ENCODE data around the gene FAM229B. TPM values are rescaled to one million over a fixed set of nuclear protein-coding genes. Genes with fewer than 3 reads are reported as not detected.

The FAM229B gene
- total RNA-seq, 1 experiment from 2014 or later, result 12.3 TPM

- Histone ChIP-seq H3K4me3 (no peak overlapping the region), H3K27ac (no peak overlapping the region), H3K9me3 (ENCODE audit: insufficient read depth, low read depth) (no peaks in the 10 kb centered on the region), H3F3A (ENCODE audit: insufficient read depth, low read depth) (peaks cover 50% of the 10 kb centered on the region), H3K4me2 (no peak overlapping the region), H4K20me1 (ENCODE audit: insufficient read depth) (0 out of 2 replicates have a peak, but pooled peaks cover 4% of the 10 kb centered on the region), H3K27me3 (ENCODE audit: insufficient read depth, low read depth) (no peaks in the 10 kb centered on the region), H3K9me2 (ENCODE audit: insufficient read depth) (no peaks in the 10 kb centered on the region), H3K4me1 (replicated peaks; ENCODE audit: insufficient read depth) (peaks cover 7% of the 10 kb centered on the region), H3K79me2 (ENCODE audit: low read depth) (no peaks in the 10 kb centered on the region), H3K36me3 (ENCODE audit: low read depth) (peaks cover 74% of the 10 kb centered on the region), H2AFZ (no peak overlapping the region)
- POLR2A ChIA-PET (ENCODE audit: unreplicated experiment), result interaction anchor here (0.7 kb wide), 1 partner anchor 990 kb away, joined by 3 read pairs; no protein-coding TSS in a partner anchor
- CTCF ChIA-PET, result no interaction called here
- TF ChIP-seq CTCF (conservative IDR thresholded peaks at IDR 0.05) (no peak), EZH2 (IDR thresholded peaks at IDR 0.05; ENCODE audit: low read depth) (no peak)
- intact Hi-C loops (cut with micrococcal nuclease; ENCODE audit: unreplicated experiment), result no loop called here
- no TSS peak for BruUV-seq (replicated peaks)
- no peak for DNase-seq
Observed at GRCh38 chr6:112122756-112123155, 35.4 kb downstream of the FAM229B start.

GRCh38 chr6:112123982-112124381 lies 36.6 kb downstream of the FAM229B start:
- Histone ChIP-seq H3K27ac (no peak overlapping the region), H3K9me3 (ENCODE audit: insufficient read depth, low read depth) (no peaks in the 10 kb centered on the region), H2AFZ (no peak overlapping the region), H3K4me3 (no peak overlapping the region), H3K4me1 (replicated peaks; ENCODE audit: insufficient read depth) (no peaks in the 10 kb centered on the region), H3K9me2 (ENCODE audit: insufficient read depth) (no peaks in the 10 kb centered on the region), H3F3A (ENCODE audit: insufficient read depth, low read depth) (peaks cover 41% of the 10 kb centered on the region; the same call in 1 of the 2 replicates), H4K20me1 (ENCODE audit: insufficient read depth) (0 out of 2 replicates have a peak, but pooled peaks cover 4% of the 10 kb centered on the region), H3K36me3 (ENCODE audit: low read depth) (peaks cover 70% of the 10 kb centered on the region), H3K4me2 (no peak overlapping the region), H3K79me2 (ENCODE audit: low read depth) (no peaks in the 10 kb centered on the region), H3K27me3 (ENCODE audit: insufficient read depth, low read depth) (no peaks in the 10 kb centered on the region)
- ChIA-PET POLR2A (ENCODE audit: unreplicated experiment) (no interaction called here), CTCF (interaction anchor here (1.0 kb wide), 1 partner anchor 39 kb away, joined by 5 read pairs; no protein-coding TSS in a partner anchor)
- BruUV-seq (replicated peaks), result no TSS peak
- intact Hi-C loops (cut with micrococcal nuclease; ENCODE audit: unreplicated experiment), result no loop called here
- TF ChIP-seq CTCF (conservative IDR thresholded peaks at IDR 0.05), result no peak
- TF ChIP-seq EZH2 (IDR thresholded peaks at IDR 0.05; ENCODE audit: low read depth), result no peak
- DNase-seq, result no peak

GRCh38 chr6:112128208-112128607 lies 40.8 kb downstream of the FAM229B start:
- Histone ChIP-seq H3K79me2 (ENCODE audit: low read depth) (no peaks in the 10 kb centered on the region), H3K36me3 (ENCODE audit: low read depth) (peaks cover 69% of the 10 kb centered on the region), H3K4me3 (no peak overlapping the region), H2AFZ (no peak overlapping the region), H3K27ac (no peak overlapping the region), H3K27me3 (ENCODE audit: insufficient read depth, low read depth) (no peaks in the 10 kb centered on the region), H3K9me2 (ENCODE audit: insufficient read depth) (no peaks in the 10 kb centered on the region), H4K20me1 (ENCODE audit: insufficient read depth) (0 out of 2 replicates have a peak, but pooled peaks cover 4% of the 10 kb centered on the region), H3K9me3 (ENCODE audit: insufficient read depth, low read depth) (no peaks in the 10 kb centered on the region), H3K4me1 (replicated peaks; ENCODE audit: insufficient read depth) (no peaks in the 10 kb centered on the region), H3K4me2 (no peak overlapping the region), H3F3A (ENCODE audit: insufficient read depth, low read depth) (peaks cover 27% of the 10 kb centered on the region; the same call in 1 of the 2 replicates)
- intact Hi-C loops (cut with micrococcal nuclease; ENCODE audit: unreplicated experiment), result no loop called here
- no TSS peak for BruUV-seq (replicated peaks)
- DNase-seq, result no peak
- ChIA-PET POLR2A (ENCODE audit: unreplicated experiment) (no interaction called here), CTCF (no interaction called here)
- no peak for TF ChIP-seq EZH2 (IDR thresholded peaks at IDR 0.05; ENCODE audit: low read depth)
- no peak for TF ChIP-seq CTCF (conservative IDR thresholded peaks at IDR 0.05)
